Measurements from ENCODE around the gene MAPK8IP2.

Gene MAPK8IP2

DNA sequence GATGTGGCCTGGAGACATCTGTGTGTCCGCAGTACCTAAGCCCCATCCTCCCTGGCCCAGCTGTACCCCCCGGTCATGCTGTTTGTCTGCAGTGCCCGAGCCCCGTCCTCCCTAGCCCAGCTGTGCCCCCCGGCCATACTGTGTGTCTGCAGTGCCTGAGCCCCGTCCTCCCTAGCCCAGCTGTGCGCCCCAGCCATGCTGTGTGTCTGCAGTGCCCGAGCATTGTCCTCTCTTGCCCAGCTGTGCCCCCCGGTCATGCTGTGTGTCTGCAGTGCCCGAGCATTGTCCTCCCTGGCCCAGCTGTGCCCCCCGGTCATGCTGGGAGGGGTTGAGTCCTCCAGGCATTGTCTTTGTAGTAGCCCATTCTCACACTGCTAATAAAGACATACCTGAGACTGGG lies 35.0 kb downstream of the MAPK8IP2 start:
- TF ChIP-seq TAF1 (IDR thresholded peaks at IDR 0.05; ENCODE audit: borderline replicate concordance, insufficient read depth, low read length) (no peak), POLR2AphosphoS5 (IDR thresholded peaks at IDR 0.05; ENCODE audit: low read depth, low read length) (no peak), SIN3A (IDR thresholded peaks at IDR 0.05; ENCODE audit: borderline replicate concordance, insufficient read depth, low read length) (no peak), FOXP2 (optimal IDR thresholded peaks at IDR 0.05; ENCODE audit: borderline replicate concordance, extremely low read depth, extremely low read length, insufficient read depth) (no peak), REST (IDR thresholded peaks at IDR 0.05; ENCODE audit: insufficient read depth in 1 of 2, low read depth in 2 of 2, low read length in 2 of 2) (no peak)

- TF ChIP-seq TAF1 (IDR thresholded peaks at IDR 0.05; ENCODE audit: borderline replicate concordance, insufficient read depth, low read length) (no peak), POLR2AphosphoS5 (IDR thresholded peaks at IDR 0.05; ENCODE audit: low read depth, low read length) (no peak), REST (IDR thresholded peaks at IDR 0.05; ENCODE audit: insufficient read depth in 1 of 2, low read depth in 2 of 2, low read length in 2 of 2) (no peak)
Observed at GRCh38 chr22:50640857-50641647, 40.5 kb downstream of the MAPK8IP2 start.

GRCh38 chr22:50641696-50642607 lies 41.4 kb downstream of the MAPK8IP2 start:
- no peak for TF ChIP-seq REST (IDR thresholded peaks at IDR 0.05; ENCODE audit: insufficient read depth in 1 of 2, low read depth in 2 of 2, low read length in 2 of 2)
- no peak for TF ChIP-seq TAF1 (IDR thresholded peaks at IDR 0.05; ENCODE audit: borderline replicate concordance, insufficient read depth, low read length)
- TF ChIP-seq POLR2AphosphoS5 (IDR thresholded peaks at IDR 0.05; ENCODE audit: low read depth, low read length): no peak
- no peak for TF ChIP-seq FOXP2 (optimal IDR thresholded peaks at IDR 0.05; ENCODE audit: borderline replicate concordance, extremely low read depth, extremely low read length, insufficient read depth)
- no peak for TF ChIP-seq SIN3A (IDR thresholded peaks at IDR 0.05; ENCODE audit: borderline replicate concordance, insufficient read depth, low read length)

DNA sequence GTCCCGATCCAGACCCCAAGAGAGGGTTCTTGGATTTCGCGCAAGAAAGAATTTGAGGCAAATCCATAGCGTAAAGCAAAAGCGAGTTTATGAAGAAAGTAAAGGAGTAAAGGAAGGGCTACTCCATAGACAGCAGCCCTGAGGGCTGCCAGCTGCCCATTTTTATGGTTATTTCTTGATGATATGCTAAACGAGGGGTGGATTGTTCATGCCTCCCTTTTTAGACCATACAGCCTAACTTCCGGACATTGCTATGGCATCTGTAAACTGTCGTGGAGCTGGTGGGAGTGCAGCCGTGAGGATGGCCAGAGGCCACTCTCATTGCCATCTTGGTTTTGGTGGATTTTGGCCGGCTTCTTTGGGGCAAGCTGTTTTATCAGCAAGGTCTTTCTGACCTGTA lies 52.7 kb downstream of the MAPK8IP2 start:
- TF ChIP-seq REST (IDR thresholded peaks at IDR 0.05; ENCODE audit: insufficient read depth in 1 of 2, low read depth in 2 of 2, low read length in 2 of 2): no peak
- TF ChIP-seq TAF1 (IDR thresholded peaks at IDR 0.05; ENCODE audit: borderline replicate concordance, insufficient read depth, low read length): no peak
- no peak for TF ChIP-seq SIN3A (IDR thresholded peaks at IDR 0.05; ENCODE audit: borderline replicate concordance, insufficient read depth, low read length)
- TF ChIP-seq POLR2AphosphoS5 (IDR thresholded peaks at IDR 0.05; ENCODE audit: low read depth, low read length): no peak
- no peak for TF ChIP-seq FOXP2 (optimal IDR thresholded peaks at IDR 0.05; ENCODE audit: borderline replicate concordance, extremely low read depth, extremely low read length, insufficient read depth)
